HUES6 (cell line): Measurements from ENCODE around the gene UBAC1.
"Not testable (repeated sequence)": the region's sequence is repeated elsewhere in the genome, so short reads cannot be mapped to it uniquely, and the experiment has no call there.

Experiments used
- H3K27ac ChIP-seq: 2 replicates; pipeline ENCODE4 v1.7.0; 2013; ENCODE audit warnings: low read depth, mild to moderate bottlenecking, low read length, inconsistent platforms
- H3K27me3 ChIP-seq: 2 replicates; pipeline ENCODE4 v1.6.1; 2013; ENCODE audit warnings: low read length; ENCODE audit not compliant: control insufficient read depth, insufficient read depth
- H3K36me3 ChIP-seq: 2 replicates; pipeline ENCODE4 v1.6.1; 2013; ENCODE audit warnings: low read length; ENCODE audit not compliant: control insufficient read depth, insufficient read depth
- H3K4me1 ChIP-seq: 2 replicates; pipeline ENCODE4 v1.6.1; 2013; ENCODE audit warnings: low read length; ENCODE audit not compliant: control insufficient read depth, insufficient read depth
- H3K4me3 ChIP-seq: 2 replicates; pipeline ENCODE4 v1.5.1; 2013; ENCODE audit warnings: low read depth, low read length
- H3K9ac ChIP-seq: one replicate; pipeline ENCODE4 v1.6.1; 2013; ENCODE audit warnings: mild to moderate bottlenecking, low read length
- H3K9me3 ChIP-seq: 2 replicates; pipeline ENCODE4 v1.6.1; 2013; ENCODE audit warnings: low read depth, low read length; ENCODE audit not compliant: control insufficient read depth, insufficient read depth

The UBAC1 gene

GRCh38 chr9:135924628-135925338 lies 36.4 kb downstream of the UBAC1 start:
- H3K36me3 ChIP-seq: peaks cover 7% of the 10 kb centered on the region; the same call in 1 of the 2 replicates
- H3K9ac ChIP-seq: no peak overlapping the region
- no peaks in the 10 kb centered on the region for H3K27me3 ChIP-seq
- no peaks in the 10 kb centered on the region for H3K9me3 ChIP-seq
- no peak overlapping the region for H3K27ac ChIP-seq
- no peak overlapping the region for H3K4me3 ChIP-seq
- no peaks in the 10 kb centered on the region for H3K4me1 ChIP-seq

DNA sequence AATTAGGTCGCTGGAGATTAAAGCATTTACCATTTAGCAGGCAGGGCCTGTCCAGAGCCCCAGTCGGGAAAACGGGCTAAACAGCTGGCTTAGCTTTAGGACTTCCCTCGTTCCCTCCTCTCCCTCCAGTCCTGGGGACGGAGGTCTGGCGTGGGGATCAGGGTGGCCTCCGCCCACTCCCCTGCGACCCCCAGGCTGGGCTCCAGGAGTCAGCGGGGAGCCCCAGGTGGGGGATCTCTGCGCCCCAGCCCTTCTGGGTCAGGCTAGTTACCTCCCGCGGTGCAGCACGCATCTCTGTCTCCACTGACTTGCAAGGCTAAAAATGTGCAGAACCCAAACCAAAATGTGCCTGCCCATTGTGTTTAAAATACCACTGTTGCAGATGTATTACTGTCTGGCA lies 37.7 kb downstream of the UBAC1 start:
- no peak overlapping the region for H3K27ac ChIP-seq
- H3K4me1 ChIP-seq: no peaks in the 10 kb centered on the region
- no peak overlapping the region for H3K4me3 ChIP-seq
- H3K27me3 ChIP-seq: no peaks in the 10 kb centered on the region
- peaks cover 7% of the 10 kb centered on the region; the same call in 1 of the 2 replicates for H3K36me3 ChIP-seq
- peaks cover 12% of the 10 kb centered on the region for H3K9me3 ChIP-seq
- H3K9ac ChIP-seq: no peak overlapping the region

DNA sequence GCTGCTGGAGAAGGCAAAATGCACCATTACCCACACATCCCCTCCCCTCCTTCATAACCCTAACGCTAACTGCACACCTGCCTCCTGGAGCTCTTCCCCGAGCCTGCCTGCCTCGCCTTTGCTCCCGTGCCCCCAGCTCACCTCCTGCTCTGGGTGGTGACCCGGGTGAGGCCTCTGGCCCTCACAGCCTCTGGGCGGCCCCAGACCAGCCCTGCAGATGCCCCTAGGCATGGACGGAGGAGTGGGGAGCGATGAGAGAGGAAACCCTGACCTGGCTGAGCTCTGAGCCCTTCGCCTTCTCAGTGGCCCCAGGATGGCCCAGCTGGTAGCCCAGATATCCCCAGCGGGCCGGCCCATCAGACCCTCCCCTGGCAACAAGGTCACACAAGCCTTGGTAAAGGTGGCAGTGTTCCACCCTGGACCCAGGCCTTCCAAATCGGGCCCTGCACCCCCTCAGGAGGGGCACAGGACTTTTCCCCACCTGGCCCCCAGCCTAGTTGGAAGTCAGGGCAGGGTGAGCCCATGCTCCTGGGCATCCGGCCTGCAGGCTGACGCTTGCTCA lies 39.3 kb downstream of the UBAC1 start:
- no peaks in the 10 kb centered on the region for H3K27me3 ChIP-seq
- peaks cover 29% of the 10 kb centered on the region for H3K9me3 ChIP-seq
- H3K27ac ChIP-seq: no peak overlapping the region
- peaks cover 9% of the 10 kb centered on the region for H3K36me3 ChIP-seq
- H3K9ac ChIP-seq: no peak overlapping the region
- no peak overlapping the region for H3K4me3 ChIP-seq
- no peaks in the 10 kb centered on the region for H3K4me1 ChIP-seq

- H3K36me3 ChIP-seq: peaks cover 17% of the 10 kb centered on the region
- no peak overlapping the region for H3K4me3 ChIP-seq
These were observed 40.1 kb downstream of the UBAC1 start for GRCh38 chr9:135920973-135921585.

GRCh38 chr9:135920256-135920930 lies 40.8 kb downstream of the UBAC1 start:
- Histone ChIP-seq H3K36me3 (peaks cover 24% of the 10 kb centered on the region), H3K27me3 (no peaks in the 10 kb centered on the region), H3K4me3 (no peak overlapping the region), H3K9me3 (peaks cover 43% of the 10 kb centered on the region), H3K4me1 (no peaks in the 10 kb centered on the region), H3K27ac (no peak overlapping the region), H3K9ac (no peak overlapping the region)

More at GRCh38 chr9:135920973-135921585, 40.1 kb downstream of the UBAC1 start:
- H3K4me1 ChIP-seq: no peaks in the 10 kb centered on the region
- no peak overlapping the region for H3K9ac ChIP-seq
- H3K27me3 ChIP-seq: no peaks in the 10 kb centered on the region
- no peak overlapping the region for H3K27ac ChIP-seq
- H3K9me3 ChIP-seq: peaks cover 36% of the 10 kb centered on the region

DNA sequence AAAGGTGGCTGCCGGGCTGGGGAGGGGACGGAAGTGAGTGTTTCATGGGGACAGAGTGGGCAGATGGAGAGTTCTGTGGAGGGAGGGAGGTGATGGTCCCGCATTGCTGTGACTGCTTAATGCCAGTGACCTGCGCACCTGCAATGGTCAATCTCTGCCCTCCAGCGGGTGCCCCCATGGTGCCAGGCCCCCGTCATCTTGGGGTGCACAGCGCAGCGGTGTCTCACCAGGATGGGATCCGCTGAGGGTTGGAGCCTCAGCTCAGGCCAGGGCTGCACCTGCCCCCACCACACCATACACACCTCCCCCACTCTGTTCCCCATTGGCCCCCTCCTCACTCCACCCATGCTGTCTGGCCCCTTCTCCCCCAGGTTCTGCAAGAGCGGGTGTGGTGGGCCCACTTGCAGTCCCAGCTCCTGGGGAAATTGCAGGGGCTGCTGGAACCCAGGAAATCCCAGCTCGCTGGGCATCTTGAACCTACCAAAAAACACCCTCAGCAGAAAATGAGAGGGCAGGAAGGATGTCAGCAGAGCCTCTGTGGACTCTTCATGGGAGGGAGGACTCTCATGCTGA lies 41.8 kb downstream of the UBAC1 start:
- H3K27me3 ChIP-seq: no peaks in the 10 kb centered on the region
- no peaks in the 10 kb centered on the region for H3K4me1 ChIP-seq
- no peak overlapping the region for H3K4me3 ChIP-seq
- peaks cover 53% of the 10 kb centered on the region for H3K9me3 ChIP-seq
- no peak overlapping the region for H3K9ac ChIP-seq
- H3K27ac ChIP-seq: no peak overlapping the region
- H3K36me3 ChIP-seq: peaks cover 30% of the 10 kb centered on the region

GRCh38 chr9:135916227-135916626 lies 44.9 kb downstream of the UBAC1 start:
- not testable (repeated sequence) for H3K27ac ChIP-seq, H3K27me3 ChIP-seq, H3K4me3 ChIP-seq, H3K4me1 ChIP-seq, H3K9ac ChIP-seq
- Histone ChIP-seq H3K36me3 (peaks cover 51% of the 10 kb centered on the region), H3K9me3 (peaks cover 74% of the 10 kb centered on the region)

GRCh38 chr9:135914921-135915320 lies 46.3 kb downstream of the UBAC1 start:
- Histone ChIP-seq H3K9ac (no peak overlapping the region), H3K4me1 (no peaks in the 10 kb centered on the region), H3K4me3 (no peak overlapping the region), H3K27ac (no peak overlapping the region), H3K27me3 (no peaks in the 10 kb centered on the region), H3K9me3 (peaks cover 76% of the 10 kb centered on the region), H3K36me3 (peaks cover 64% of the 10 kb centered on the region)

- H3K4me3 ChIP-seq, H3K4me1 ChIP-seq, H3K9ac ChIP-seq, H3K27me3 ChIP-seq, H3K27ac ChIP-seq: not testable (repeated sequence)
- Histone ChIP-seq H3K9me3 (peaks cover 45% of the 10 kb centered on the region), H3K36me3 (peaks cover 60% of the 10 kb centered on the region)
These were observed 49.9 kb downstream of the UBAC1 start for GRCh38 chr9:135911233-135911632.

DNA sequence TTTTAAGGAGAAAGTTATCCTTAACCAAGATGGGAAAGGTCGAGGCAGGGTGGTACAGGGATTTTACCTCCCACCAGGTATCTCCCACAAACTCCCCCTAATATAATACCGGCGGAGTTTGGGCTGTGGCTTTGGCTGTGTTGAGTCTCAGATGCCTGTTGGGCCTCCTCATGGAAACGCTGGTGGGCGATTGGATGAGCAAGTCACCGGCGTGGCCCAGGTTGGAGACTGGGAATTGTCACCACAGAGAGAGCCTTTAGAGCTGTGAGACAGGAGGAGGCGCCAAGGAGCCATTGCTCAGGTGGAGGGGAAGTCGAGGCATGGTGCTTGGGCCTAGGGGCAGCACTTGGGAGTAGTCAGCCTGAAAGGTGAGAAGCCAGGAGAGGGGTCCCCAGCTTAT lies 50.4 kb downstream of the UBAC1 start:
- H3K27ac ChIP-seq: no peak overlapping the region
- H3K4me1 ChIP-seq: peaks cover 7% of the 10 kb centered on the region
- no peaks in the 10 kb centered on the region for H3K27me3 ChIP-seq
- H3K9me3 ChIP-seq: peaks cover 41% of the 10 kb centered on the region
- H3K9ac ChIP-seq: no peak overlapping the region
- H3K4me3 ChIP-seq: no peak overlapping the region
- peaks cover 55% of the 10 kb centered on the region for H3K36me3 ChIP-seq
